Measurements from ENCODE around the gene AMPD2.

GRCh38 chr1:109654519-109654918, 34.9 kb downstream of the AMPD2 start:
- TF ChIP-seq, protein P1, sequence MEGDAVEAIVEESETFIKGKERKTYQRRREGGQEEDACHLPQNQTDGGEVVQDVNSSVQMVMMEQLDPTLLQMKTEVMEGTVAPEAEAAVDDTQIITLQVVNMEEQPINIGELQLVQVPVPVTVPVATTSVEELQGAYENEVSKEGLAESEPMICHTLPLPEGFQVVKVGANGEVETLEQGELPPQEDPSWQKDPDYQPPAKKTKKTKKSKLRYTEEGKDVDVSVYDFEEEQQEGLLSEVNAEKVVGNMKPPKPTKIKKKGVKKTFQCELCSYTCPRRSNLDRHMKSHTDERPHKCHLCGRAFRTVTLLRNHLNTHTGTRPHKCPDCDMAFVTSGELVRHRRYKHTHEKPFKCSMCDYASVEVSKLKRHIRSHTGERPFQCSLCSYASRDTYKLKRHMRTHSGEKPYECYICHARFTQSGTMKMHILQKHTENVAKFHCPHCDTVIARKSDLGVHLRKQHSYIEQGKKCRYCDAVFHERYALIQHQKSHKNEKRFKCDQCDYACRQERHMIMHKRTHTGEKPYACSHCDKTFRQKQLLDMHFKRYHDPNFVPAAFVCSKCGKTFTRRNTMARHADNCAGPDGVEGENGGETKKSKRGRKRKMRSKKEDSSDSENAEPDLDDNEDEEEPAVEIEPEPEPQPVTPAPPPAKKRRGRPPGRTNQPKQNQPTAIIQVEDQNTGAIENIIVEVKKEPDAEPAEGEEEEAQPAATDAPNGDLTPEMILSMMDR (IDR thresholded peaks at IDR 0.05) = no peak
- TF ChIP-seq POLR2A (IDR thresholded peaks at IDR 0.05) (no peak), POLR2AphosphoS5 (IDR thresholded peaks at IDR 0.05; ENCODE audit: insufficient read depth in 1 of 2, low read depth in 1 of 2) (no peak)

Measured in vagina (tissue), 2 donors.